WTC11 (cell line): Measurements from ENCODE around the gene HEYL. TPM values are rescaled to one million over a fixed set of nuclear protein-coding genes. Genes with fewer than 3 reads are reported as not detected.

Experiments
- ATAC-seq: fragments of 200-7000 bp; cut with Tn5 transposase; 2 replicates; pipeline ENCODE4 v1.10.0; 2021; ENCODE audit warnings: mild to moderate bottlenecking, moderate library complexity
- CTCF ChIA-PET: fragments of 300-600 bp; sonication (Branson Sonifier 250); formaldehyde crosslinking; loops from one replicate; lab custom pipeline; 2021; ENCODE audit warnings: antibody characterized with exemption; lab: Charles Lee
- POLR2A ChIA-PET: fragments of 350-600 bp; sonication (Branson Sonifier 250); formaldehyde crosslinking; loops from one replicate; lab custom pipeline; 2021; ENCODE audit warnings: antibody characterized with exemption; lab: Charles Lee
- DNase-seq: peaks from one replicate; pipeline ENCODE4 v3.0.0; 2021; ENCODE audit warnings: low spot score
- H3K27ac Mint-ChIP-seq: 2 replicates; pipeline ENCODE4 v1.8.0; 2021; ENCODE audit warnings: mixed read lengths
- H3K27me3 Mint-ChIP-seq: 2 replicates; pipeline ENCODE4 v1.8.0; 2021; ENCODE audit warnings: low read depth, mild to moderate bottlenecking, moderate library complexity, mixed read lengths
- H3K36me3 Mint-ChIP-seq: 2 replicates; pipeline ENCODE4 v1.8.0; 2021; ENCODE audit warnings: mixed read lengths
- H3K4me1 Mint-ChIP-seq: 2 replicates; pipeline ENCODE4 v1.8.0; 2022; ENCODE audit warnings: mixed read lengths
- H3K4me3 Mint-ChIP-seq: 2 replicates; pipeline ENCODE4 v1.8.0; 2021; ENCODE audit warnings: mild to moderate bottlenecking, moderate library complexity, mixed read lengths
- H3K9me3 Mint-ChIP-seq: 2 replicates; pipeline ENCODE4 v1.8.0; 2021; ENCODE audit warnings: mixed read lengths
- ATF1 ChIP-seq: sonication (generic); formaldehyde crosslinking; IDR thresholded peaks from 2 replicates; pipeline ENCODE4 v1.8.1; 2023; ENCODE audit warnings: mild to moderate bottlenecking, moderate library complexity, missing genetic modification reagents
- ELF4 ChIP-seq: sonication (generic); formaldehyde crosslinking; IDR thresholded peaks from 2 replicates; pipeline ENCODE4 v1.8.1; 2022; ENCODE audit warnings: low read depth, mild to moderate bottlenecking, moderate library complexity, missing genetic modification reagents
- FOXK1 ChIP-seq: sonication (generic); formaldehyde crosslinking; IDR thresholded peaks from 2 replicates; pipeline ENCODE4 v1.8.0; 2022; ENCODE audit warnings: mild to moderate bottlenecking, moderate library complexity, missing genetic modification reagents
- GTF2I ChIP-seq: fragments of 250-450 bp; sonication (Bioruptor Pico); conservative IDR thresholded peaks from 2 replicates; pipeline ENCODE4 v1.4.0; 2021; ENCODE audit warnings: mild to moderate bottlenecking
- NFE2L1 ChIP-seq: sonication (generic); formaldehyde crosslinking; IDR thresholded peaks from 2 replicates; pipeline ENCODE4 v1.8.1; 2023; ENCODE audit warnings: missing genetic modification reagents
- NR2C2 ChIP-seq: sonication (generic); formaldehyde crosslinking; IDR thresholded peaks from 2 replicates; pipeline ENCODE4 v1.8.0; 2022; ENCODE audit warnings: mild to moderate bottlenecking, missing genetic modification reagents
- RORB ChIP-seq: fragments of 250-450 bp; sonication (Bioruptor Pico); IDR thresholded peaks from 2 replicates; pipeline ENCODE4 v1.9.0; 2021; ENCODE audit warnings: mild to moderate bottlenecking
- SMAD3 ChIP-seq: sonication (generic); formaldehyde crosslinking; IDR thresholded peaks from 2 replicates; pipeline ENCODE4 v1.8.0; 2022; ENCODE audit warnings: missing genetic modification reagents, mild to moderate bottlenecking, borderline replicate concordance
- TP53 ChIP-seq: sonication (generic); formaldehyde crosslinking; IDR thresholded peaks from 2 replicates; pipeline ENCODE4 v1.8.1; 2023; ENCODE audit warnings: mild to moderate bottlenecking, missing genetic modification reagents
- ZNF138 ChIP-seq: sonication (generic); formaldehyde crosslinking; conservative IDR thresholded peaks from 2 replicates; pipeline ENCODE4 v1.8.1; 2022; ENCODE audit warnings: mild to moderate bottlenecking, moderate library complexity, missing genetic modification reagents
- ZNF219 ChIP-seq: sonication (generic); formaldehyde crosslinking; IDR thresholded peaks from 2 replicates; pipeline ENCODE4 v1.8.0; 2023; ENCODE audit warnings: missing genetic modification reagents, mild to moderate bottlenecking, borderline replicate concordance
- total RNA-seq: library from RNA; stranded (reverse); gene quantifications from 3 replicates; pipeline ENCODE4 v1.2.3, GENCODE V29; 2021
- TF ChIP-seq, protein P1 (sequence below): sonication (generic); formaldehyde crosslinking; IDR thresholded peaks from 2 replicates; pipeline ENCODE4 v1.8.1; 2023; ENCODE audit warnings: mild to moderate bottlenecking, missing genetic modification reagents, moderate library complexity
- TF ChIP-seq, protein P2 (sequence below): sonication (generic); formaldehyde crosslinking; IDR thresholded peaks from 2 replicates; pipeline ENCODE4 v1.8.0; 2022; ENCODE audit warnings: mild to moderate bottlenecking, missing genetic modification reagents
- TF ChIP-seq, protein P3 (sequence below): fragments of 200-600 bp; IDR thresholded peaks from 2 replicates; pipeline ENCODE4 v1.8.0; 2022; ENCODE audit warnings: antibody characterized with exemption
- TF ChIP-seq, protein P4 (sequence below): sonication (generic); formaldehyde crosslinking; IDR thresholded peaks from 2 replicates; pipeline ENCODE4 v1.8.0; 2023; ENCODE audit warnings: missing genetic modification reagents
- TF ChIP-seq, protein P5 (sequence below): sonication (generic); formaldehyde crosslinking; IDR thresholded peaks from 2 replicates; pipeline ENCODE4 v1.8.1; 2022; ENCODE audit warnings: missing genetic modification reagents, borderline replicate concordance

Gene HEYL
- total RNA-seq, 1 experiment from 2014 or later = 2.3 TPM

DNA sequence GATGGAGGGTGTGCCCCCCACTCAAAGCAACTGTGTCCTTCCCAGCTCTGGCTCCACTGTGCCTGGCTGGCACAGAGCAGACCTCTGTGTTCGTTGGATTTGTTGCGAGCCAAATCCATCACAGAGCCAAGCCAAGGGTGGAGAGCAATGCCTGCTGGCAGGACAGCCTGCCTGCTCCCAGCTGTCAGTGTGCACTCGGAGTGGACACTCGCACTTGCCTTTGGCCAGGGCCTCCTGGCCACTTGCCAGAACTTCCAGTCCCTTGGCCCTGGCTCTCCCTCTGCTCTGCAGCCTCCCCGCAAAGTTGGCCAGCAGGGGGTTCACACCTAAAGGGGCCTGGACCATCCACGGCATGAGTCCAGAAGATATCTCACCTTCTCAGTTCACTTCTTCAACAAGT is 16.4 kb downstream of the HEYL start:
- no peaks in the 10 kb centered on the region for H3K36me3 Mint-ChIP-seq
- no peak overlapping the region for H3K27ac Mint-ChIP-seq
- no peak overlapping the region for H3K4me3 Mint-ChIP-seq
- POLR2A ChIA-PET = no interaction called here
- TF ChIP-seq ZNF219 (CRISPR knock-in tag) (no peak), FOXK1 (CRISPR knock-in tag) (no peak)
- TF ChIP-seq, protein P1, sequence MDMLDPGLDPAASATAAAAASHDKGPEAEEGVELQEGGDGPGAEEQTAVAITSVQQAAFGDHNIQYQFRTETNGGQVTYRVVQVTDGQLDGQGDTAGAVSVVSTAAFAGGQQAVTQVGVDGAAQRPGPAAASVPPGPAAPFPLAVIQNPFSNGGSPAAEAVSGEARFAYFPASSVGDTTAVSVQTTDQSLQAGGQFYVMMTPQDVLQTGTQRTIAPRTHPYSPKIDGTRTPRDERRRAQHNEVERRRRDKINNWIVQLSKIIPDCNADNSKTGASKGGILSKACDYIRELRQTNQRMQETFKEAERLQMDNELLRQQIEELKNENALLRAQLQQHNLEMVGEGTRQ (CRISPR knock-in tag) = no peak
- peaks cover 5% of the 10 kb centered on the region for H3K9me3 Mint-ChIP-seq
- ATAC-seq = no peak
- no peaks in the 10 kb centered on the region for H3K4me1 Mint-ChIP-seq
- CTCF ChIA-PET = interaction anchor here (0.8 to 2.6 kb wide), 3 partner anchors 13 to 35 kb away, joined by 3 to 11 read pairs (median 6); no protein-coding TSS in a partner anchor
- no peak for DNase-seq
- H3K27me3 Mint-ChIP-seq = peaks cover 52% of the 10 kb centered on the region

DNA sequence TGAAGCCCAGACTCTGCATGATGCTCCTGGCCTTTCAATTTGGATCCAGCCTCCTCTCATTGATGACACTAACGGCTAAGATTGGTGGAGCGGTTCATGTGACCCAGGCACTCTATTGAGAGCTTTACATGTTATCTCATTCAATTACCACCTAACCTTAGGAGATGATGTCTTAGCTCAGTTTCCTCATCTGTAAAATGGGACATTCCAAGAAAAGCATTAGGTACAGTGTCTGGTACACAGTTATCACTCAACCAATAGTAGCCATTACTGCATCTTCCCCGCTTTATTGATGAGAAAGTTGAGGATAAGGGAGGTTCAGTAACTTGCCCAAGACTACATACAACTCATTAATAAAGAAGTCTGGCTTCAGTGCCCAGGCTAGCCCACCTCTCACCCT is 17.0 kb downstream of the HEYL start:
- peaks cover 5% of the 10 kb centered on the region for H3K9me3 Mint-ChIP-seq
- ATAC-seq (no peak), DNase-seq (no peak)
- no peaks in the 10 kb centered on the region for H3K36me3 Mint-ChIP-seq
- ChIA-PET CTCF (interaction anchor here (1.8 to 2.6 kb wide), 3 partner anchors 13 to 35 kb away, joined by 6 to 11 read pairs (median 11); no protein-coding TSS in a partner anchor), POLR2A (no interaction called here)
- no peaks in the 10 kb centered on the region for H3K4me1 Mint-ChIP-seq
- peaks cover 57% of the 10 kb centered on the region for H3K27me3 Mint-ChIP-seq
- TF ChIP-seq, protein P2, sequence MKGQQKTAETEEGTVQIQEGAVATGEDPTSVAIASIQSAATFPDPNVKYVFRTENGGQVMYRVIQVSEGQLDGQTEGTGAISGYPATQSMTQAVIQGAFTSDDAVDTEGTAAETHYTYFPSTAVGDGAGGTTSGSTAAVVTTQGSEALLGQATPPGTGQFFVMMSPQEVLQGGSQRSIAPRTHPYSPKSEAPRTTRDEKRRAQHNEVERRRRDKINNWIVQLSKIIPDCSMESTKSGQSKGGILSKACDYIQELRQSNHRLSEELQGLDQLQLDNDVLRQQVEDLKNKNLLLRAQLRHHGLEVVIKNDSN (CRISPR knock-in tag) = no peak
- no peak for TF ChIP-seq RORB (CRISPR knock-in tag)
- TF ChIP-seq, protein P3, sequence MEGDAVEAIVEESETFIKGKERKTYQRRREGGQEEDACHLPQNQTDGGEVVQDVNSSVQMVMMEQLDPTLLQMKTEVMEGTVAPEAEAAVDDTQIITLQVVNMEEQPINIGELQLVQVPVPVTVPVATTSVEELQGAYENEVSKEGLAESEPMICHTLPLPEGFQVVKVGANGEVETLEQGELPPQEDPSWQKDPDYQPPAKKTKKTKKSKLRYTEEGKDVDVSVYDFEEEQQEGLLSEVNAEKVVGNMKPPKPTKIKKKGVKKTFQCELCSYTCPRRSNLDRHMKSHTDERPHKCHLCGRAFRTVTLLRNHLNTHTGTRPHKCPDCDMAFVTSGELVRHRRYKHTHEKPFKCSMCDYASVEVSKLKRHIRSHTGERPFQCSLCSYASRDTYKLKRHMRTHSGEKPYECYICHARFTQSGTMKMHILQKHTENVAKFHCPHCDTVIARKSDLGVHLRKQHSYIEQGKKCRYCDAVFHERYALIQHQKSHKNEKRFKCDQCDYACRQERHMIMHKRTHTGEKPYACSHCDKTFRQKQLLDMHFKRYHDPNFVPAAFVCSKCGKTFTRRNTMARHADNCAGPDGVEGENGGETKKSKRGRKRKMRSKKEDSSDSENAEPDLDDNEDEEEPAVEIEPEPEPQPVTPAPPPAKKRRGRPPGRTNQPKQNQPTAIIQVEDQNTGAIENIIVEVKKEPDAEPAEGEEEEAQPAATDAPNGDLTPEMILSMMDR = no peak
- no peak for TF ChIP-seq ZNF138
- no peak for TF ChIP-seq GTF2I (CRISPR knock-in tag)
- TF ChIP-seq FOXK1 (CRISPR knock-in tag) = no peak
- TF ChIP-seq NR2C2 = no peak
- TF ChIP-seq ATF1 = no peak
- TF ChIP-seq SMAD3 (CRISPR knock-in tag) = no peak
- TF ChIP-seq, protein P4, sequence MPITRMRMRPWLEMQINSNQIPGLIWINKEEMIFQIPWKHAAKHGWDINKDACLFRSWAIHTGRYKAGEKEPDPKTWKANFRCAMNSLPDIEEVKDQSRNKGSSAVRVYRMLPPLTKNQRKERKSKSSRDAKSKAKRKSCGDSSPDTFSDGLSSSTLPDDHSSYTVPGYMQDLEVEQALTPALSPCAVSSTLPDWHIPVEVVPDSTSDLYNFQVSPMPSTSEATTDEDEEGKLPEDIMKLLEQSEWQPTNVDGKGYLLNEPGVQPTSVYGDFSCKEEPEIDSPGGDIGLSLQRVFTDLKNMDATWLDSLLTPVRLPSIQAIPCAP (CRISPR knock-in tag) = no peak
- TF ChIP-seq, protein P5, sequence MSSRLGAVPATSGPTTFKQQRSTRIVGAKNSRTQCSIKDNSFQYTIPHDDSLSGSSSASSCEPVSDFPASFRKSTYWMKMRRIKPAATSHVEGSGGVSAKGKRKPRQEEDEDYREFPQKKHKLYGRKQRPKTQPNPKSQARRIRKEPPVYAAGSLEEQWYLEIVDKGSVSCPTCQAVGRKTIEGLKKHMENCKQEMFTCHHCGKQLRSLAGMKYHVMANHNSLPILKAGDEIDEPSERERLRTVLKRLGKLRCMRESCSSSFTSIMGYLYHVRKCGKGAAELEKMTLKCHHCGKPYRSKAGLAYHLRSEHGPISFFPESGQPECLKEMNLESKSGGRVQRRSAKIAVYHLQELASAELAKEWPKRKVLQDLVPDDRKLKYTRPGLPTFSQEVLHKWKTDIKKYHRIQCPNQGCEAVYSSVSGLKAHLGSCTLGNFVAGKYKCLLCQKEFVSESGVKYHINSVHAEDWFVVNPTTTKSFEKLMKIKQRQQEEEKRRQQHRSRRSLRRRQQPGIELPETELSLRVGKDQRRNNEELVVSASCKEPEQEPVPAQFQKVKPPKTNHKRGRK (CRISPR knock-in tag) = no peak
- TF ChIP-seq, all 79 proteins: peak for 0
- H3K27ac Mint-ChIP-seq = no peak overlapping the region
- no peak overlapping the region for H3K4me3 Mint-ChIP-seq

DNA sequence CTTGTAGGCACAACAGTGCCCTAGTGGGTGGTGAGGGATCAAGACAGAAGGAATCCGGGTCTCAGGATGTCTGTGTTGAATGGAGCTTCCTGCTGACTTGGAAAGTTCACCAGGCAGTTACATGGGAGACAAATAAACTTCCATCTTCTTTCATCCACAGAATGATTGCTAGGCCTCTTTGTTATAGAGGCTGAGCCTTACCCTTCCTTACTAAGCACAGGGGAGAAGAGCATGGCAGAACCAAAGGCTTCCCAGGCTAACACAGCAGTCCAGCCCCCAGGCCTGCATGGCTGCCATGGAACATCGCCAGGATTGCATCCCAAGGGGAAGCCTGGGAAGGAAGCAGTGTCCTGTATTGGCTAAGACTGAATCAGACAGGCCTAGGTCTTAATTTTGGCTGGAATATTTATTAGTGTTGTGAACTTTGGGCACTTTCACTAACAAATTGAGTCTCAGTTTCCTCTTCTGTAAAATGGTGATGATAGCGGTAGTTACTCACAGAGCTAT is 18.7 kb downstream of the HEYL start:
- Mint-ChIP-seq H3K9me3 (peaks cover 5% of the 10 kb centered on the region), H3K27ac (no peak overlapping the region), H3K4me1 (no peaks in the 10 kb centered on the region), H3K36me3 (no peaks in the 10 kb centered on the region), H3K4me3 (no peak overlapping the region), H3K27me3 (peaks cover 62% of the 10 kb centered on the region)
- ChIA-PET POLR2A (no interaction called here), CTCF (interaction anchor here (0.6 to 2.6 kb wide), 5 partner anchors 10 to 81 kb away, joined by 3 to 11 read pairs (median 6); no protein-coding TSS in a partner anchor)
- TF ChIP-seq ELF4 (CRISPR knock-in tag) (no peak), TP53 (CRISPR knock-in tag) (no peak), NFE2L1 (CRISPR knock-in tag) (no peak)
- TF ChIP-seq, protein P3 = no peak
- DNase-seq = no peak
- ATAC-seq = no peak
